LNCAP (cell line): ENCODE measurements around the gene KRT37.

Experiments used
- TF ChIP-seq, protein P1 (sequence below): fragments of 450-650 bp; IDR thresholded peaks from 2 replicates; pipeline ENCODE4 v1.5.1; 2017; ENCODE audit warnings: mild to moderate bottlenecking

Gene KRT37

DNA sequence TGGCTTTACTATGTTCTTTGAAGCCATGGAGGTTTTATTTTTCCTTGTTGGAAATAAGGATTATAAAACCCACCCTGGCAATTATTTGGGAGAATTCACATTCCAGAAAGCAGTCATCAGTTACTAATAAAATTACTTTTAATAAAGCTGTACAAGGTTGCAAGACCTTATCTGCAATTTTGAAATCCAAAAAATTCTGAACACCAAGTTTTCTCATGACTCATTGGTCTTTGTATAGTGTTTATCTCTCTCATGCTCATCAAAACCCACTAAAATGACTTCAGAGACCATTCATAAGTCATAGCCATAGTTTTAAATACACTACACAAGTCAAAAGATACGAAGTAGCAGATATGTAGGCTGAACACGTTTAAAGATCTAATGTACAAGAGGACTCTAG, 22.4 kb upstream of the KRT37 start:
- TF ChIP-seq, protein P1, sequence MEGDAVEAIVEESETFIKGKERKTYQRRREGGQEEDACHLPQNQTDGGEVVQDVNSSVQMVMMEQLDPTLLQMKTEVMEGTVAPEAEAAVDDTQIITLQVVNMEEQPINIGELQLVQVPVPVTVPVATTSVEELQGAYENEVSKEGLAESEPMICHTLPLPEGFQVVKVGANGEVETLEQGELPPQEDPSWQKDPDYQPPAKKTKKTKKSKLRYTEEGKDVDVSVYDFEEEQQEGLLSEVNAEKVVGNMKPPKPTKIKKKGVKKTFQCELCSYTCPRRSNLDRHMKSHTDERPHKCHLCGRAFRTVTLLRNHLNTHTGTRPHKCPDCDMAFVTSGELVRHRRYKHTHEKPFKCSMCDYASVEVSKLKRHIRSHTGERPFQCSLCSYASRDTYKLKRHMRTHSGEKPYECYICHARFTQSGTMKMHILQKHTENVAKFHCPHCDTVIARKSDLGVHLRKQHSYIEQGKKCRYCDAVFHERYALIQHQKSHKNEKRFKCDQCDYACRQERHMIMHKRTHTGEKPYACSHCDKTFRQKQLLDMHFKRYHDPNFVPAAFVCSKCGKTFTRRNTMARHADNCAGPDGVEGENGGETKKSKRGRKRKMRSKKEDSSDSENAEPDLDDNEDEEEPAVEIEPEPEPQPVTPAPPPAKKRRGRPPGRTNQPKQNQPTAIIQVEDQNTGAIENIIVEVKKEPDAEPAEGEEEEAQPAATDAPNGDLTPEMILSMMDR: no peak

DNA sequence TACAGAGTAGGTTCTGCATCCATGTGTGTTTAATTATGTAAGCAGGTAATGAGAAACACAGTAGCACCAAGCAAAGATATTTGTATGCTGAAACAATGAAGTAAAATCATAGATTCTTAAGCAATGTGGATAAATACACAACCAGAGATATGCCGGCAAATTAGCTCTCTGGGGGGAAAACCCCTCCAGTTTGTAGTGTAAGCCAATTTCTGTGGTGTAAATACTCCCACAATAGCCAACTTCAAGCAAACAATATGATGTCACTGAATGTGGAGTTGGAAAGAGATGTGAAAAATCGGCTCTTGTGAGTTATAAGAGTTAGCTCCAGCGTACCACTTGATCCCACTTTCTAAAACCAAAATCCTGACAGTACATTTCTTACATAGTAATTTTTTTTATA, 20.3 kb upstream of the KRT37 start:
- TF ChIP-seq, protein P1: no peak

DNA sequence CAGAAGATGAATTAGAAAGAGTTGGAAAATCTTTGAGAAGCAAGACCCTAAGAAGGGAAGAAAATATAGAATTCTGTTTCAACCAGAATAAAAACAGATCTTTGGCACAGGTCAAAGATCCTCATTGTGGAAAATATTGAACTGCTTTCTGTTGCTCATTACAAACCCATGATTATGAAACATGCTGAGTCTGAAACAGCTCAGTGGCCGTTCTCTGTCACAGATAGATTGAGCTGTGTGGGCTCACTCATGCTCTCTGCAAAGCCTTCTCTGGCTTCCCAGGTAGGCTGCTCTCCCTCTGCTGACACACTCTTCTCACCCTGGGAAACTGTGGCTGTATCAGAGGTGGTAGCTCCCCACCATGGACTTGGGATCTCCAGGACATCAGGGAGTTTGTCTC, 19.8 kb upstream of the KRT37 start:
- TF ChIP-seq, protein P1: no peak

DNA sequence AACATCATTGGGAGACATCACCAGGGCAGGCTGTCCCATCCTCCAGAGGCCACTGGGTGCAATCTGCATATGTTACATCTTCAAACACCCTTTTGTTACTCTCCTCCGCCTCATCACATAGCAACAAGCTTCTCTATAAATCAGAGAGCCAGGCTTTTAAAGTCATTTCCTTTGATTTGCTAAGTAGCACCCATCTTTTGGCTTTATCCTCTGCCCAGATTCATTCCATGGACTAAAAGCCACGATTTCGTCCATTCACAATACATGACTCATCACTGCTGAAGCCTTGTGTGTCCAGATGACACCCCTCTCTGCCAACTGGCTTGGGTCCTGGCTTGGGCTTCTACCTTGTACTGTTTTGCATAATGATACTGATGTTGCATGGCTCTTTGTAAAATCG, 18.4 kb upstream of the KRT37 start:
- TF ChIP-seq, protein P1: no peak

DNA sequence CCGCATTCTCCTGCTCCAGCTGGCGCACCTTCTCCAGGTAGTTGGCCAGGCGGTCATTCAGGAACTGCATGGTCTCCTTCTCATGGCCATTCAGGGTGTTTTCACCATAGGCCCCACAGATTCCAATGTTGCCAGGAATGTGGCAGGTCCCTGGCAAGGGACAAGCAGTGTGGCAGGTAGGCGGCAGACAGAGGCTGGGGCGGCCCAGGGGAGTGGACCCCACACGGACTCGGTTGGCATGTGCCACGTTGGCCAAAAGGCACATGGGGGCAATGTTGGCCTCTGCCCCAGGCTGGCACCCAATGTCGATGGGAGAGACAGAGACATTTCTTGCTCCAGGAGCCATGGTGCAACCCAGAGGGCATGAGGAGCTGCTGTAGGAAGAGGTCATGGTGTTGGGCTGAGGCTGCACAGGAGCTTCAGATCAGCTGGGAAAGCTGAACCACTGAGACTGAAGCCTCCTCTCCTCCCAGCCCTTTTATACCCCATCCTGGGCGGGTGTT, 16.2 kb upstream of the KRT37 start, which contains the start of gene KRT38:
Gene KRT38, minus strand, starts transcription at position 453 of the 503 bp plus-strand sequence. Its CDS starts 62 bp downstream, at position 391.
- TF ChIP-seq, protein P1: no peak

DNA sequence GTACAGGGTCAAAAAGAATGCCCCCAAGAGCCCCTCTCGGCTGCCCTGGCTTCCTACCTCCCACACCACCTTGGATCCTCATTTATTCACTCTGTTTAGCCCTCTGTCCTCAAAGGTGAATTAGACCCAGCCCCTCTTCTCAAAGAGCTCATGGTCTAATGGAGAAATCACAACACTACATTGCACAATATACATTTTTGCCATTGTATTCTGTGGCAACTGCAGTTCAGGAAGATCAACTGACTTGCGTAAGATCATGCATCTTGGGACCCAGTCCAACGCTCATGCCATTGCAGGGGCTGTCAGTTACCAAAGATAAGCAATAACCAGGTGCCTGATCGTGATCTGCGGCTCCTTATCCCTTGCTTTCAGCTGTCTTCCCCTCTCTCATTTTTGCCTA, 15.0 kb upstream of the KRT37 start:
- TF ChIP-seq, protein P1: no peak

DNA sequence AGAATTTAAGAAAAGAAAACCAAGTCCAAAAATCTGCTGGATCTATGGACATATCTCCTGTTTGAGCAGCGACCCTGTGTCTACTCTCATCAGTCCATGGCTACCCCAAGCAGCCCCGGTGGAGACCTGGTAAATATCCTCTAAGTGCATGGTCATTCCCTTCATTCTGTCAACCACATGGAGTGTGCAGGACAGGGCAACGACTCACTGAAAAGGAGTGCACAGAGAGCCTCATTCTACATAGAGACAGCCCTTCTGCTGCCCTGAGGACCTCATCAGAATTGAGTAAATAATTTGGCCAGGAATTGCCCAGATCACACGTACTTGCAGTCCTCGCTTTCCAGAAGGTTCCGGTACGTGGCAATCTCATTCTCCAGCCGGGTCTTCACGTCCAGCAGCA, 13.4 kb upstream of the KRT37 start:
- TF ChIP-seq, protein P1: no peak

DNA sequence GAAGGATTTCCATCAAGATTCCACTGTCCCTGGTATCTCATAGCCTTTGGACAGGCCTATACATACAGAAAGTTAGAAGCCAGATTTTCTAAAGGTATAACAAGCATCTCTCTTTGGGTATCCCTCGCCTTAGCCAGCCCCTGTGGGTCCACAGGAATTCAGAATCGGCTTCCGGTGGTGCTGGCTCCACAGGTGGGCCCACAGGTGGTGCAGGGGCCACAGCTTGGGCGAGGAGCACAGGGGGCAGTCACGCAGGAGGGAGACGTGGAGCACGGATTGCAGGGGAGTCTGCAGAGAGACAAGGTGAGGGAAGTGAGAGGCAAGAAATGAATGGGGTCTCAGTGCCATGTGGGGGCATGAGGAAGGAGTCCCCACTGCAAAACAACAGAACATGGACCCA, 12.9 kb upstream of the KRT37 start:
- TF ChIP-seq, protein P1: no peak
